ENCODE data around the gene TPM1. TPM values are rescaled to one million over a fixed set of nuclear protein-coding genes. Genes with fewer than 3 reads are reported as not detected.

Gene TPM1
- total RNA-seq, 2 donors from 2014 or later, result 564 to 629 TPM

- Histone ChIP-seq H3K27me3 (replicated peaks; ENCODE audit: insufficient read depth) (no peaks in the 10 kb centered on the region), H3K9me3 (no peaks in the 10 kb centered on the region), H3K4me1 (replicated peaks) (no peaks in the 10 kb centered on the region), H3K36me3 (no peaks in the 10 kb centered on the region), H3K27ac (no peak overlapping the region), H3K4me3 (no peak overlapping the region)
- TF ChIP-seq POLR2AphosphoS5 (IDR thresholded peaks at IDR 0.05) (no peak), POLR2A (IDR thresholded peaks at IDR 0.05) (no peak)
- TF ChIP-seq, protein P1, sequence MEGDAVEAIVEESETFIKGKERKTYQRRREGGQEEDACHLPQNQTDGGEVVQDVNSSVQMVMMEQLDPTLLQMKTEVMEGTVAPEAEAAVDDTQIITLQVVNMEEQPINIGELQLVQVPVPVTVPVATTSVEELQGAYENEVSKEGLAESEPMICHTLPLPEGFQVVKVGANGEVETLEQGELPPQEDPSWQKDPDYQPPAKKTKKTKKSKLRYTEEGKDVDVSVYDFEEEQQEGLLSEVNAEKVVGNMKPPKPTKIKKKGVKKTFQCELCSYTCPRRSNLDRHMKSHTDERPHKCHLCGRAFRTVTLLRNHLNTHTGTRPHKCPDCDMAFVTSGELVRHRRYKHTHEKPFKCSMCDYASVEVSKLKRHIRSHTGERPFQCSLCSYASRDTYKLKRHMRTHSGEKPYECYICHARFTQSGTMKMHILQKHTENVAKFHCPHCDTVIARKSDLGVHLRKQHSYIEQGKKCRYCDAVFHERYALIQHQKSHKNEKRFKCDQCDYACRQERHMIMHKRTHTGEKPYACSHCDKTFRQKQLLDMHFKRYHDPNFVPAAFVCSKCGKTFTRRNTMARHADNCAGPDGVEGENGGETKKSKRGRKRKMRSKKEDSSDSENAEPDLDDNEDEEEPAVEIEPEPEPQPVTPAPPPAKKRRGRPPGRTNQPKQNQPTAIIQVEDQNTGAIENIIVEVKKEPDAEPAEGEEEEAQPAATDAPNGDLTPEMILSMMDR (IDR thresholded peaks at IDR 0.05), result no peak
- intact Hi-C loops (cut with DNase I), result no loop called here
- WGBS, result 90% methylated on average over 2 of the region's 2 CpGs
- no peak for DNase-seq (ENCODE audit: low spot score)
Measured at GRCh38 chr15:63109920-63110319, 67.4 kb downstream of the TPM1 start.

GRCh38 chr15:63110428-63111026 is 68.0 kb downstream of the TPM1 start:
- intact Hi-C loops (cut with DNase I), result no loop called here

DNA sequence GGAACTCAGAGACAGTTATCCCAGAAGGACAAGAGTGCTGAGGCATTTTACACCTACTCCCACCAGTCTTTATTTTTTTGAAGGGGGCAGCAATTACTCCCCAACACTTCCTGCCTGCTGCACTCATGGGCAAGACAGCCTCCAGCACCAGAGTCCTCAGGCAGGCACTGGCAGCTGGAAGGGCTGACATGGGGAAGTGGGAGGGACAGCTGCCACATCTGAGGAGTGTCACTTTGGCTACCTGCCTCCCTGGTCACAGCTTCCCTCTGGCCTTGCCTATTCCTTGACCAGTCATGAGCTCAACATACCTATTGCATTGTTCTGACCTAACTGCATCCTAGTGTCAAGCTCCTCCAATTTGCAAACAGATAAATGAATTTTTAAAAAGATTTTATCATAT is 68.9 kb downstream of the TPM1 start:
- intact Hi-C loops (cut with DNase I), result no loop called here
- no peak overlapping the region for H3K27ac ChIP-seq
- H3K9me3 ChIP-seq, result no peaks in the 10 kb centered on the region
- DNase-seq (ENCODE audit: low spot score), result no peak
- TF ChIP-seq POLR2A (IDR thresholded peaks at IDR 0.05) (no peak), POLR2AphosphoS5 (IDR thresholded peaks at IDR 0.05) (no peak)
- TF ChIP-seq, protein P1 (IDR thresholded peaks at IDR 0.05), result no peak
- H3K27me3 ChIP-seq (replicated peaks; ENCODE audit: insufficient read depth), result no peaks in the 10 kb centered on the region
- no peaks in the 10 kb centered on the region for H3K36me3 ChIP-seq
- no peaks in the 10 kb centered on the region for H3K4me1 ChIP-seq (replicated peaks)
- H3K4me3 ChIP-seq, result no peak overlapping the region

More at GRCh38 chr15:63110428-63111026, 68.0 kb downstream of the TPM1 start:
- 96% methylated on average over 3 of the region's 3 CpGs for WGBS
- H3K9me3 ChIP-seq, result no peaks in the 10 kb centered on the region
- no peak for DNase-seq (ENCODE audit: low spot score)
- H3K36me3 ChIP-seq, result no peaks in the 10 kb centered on the region
- no peaks in the 10 kb centered on the region for H3K4me1 ChIP-seq (replicated peaks)
- no peaks in the 10 kb centered on the region for H3K27me3 ChIP-seq (replicated peaks; ENCODE audit: insufficient read depth)
- no peak overlapping the region for H3K27ac ChIP-seq
- H3K4me3 ChIP-seq, result no peak overlapping the region
- TF ChIP-seq, protein P1 (IDR thresholded peaks at IDR 0.05), result no peak
- TF ChIP-seq POLR2A (IDR thresholded peaks at IDR 0.05) (no peak), POLR2AphosphoS5 (IDR thresholded peaks at IDR 0.05) (no peak)

- no peak overlapping the region for H3K4me3 ChIP-seq
- no peaks in the 10 kb centered on the region for H3K9me3 ChIP-seq
- no peak overlapping the region for H3K27ac ChIP-seq
- H3K4me1 ChIP-seq (replicated peaks), result no peaks in the 10 kb centered on the region
- DNase-seq (ENCODE audit: low spot score), result no peak
- H3K36me3 ChIP-seq, result no peaks in the 10 kb centered on the region
- H3K27me3 ChIP-seq (replicated peaks; ENCODE audit: insufficient read depth), result no peaks in the 10 kb centered on the region
- intact Hi-C loops (cut with DNase I), result no loop called here
- TF ChIP-seq, protein P1 (IDR thresholded peaks at IDR 0.05), result no peak
- TF ChIP-seq POLR2A (IDR thresholded peaks at IDR 0.05), result no peak
- no peak for TF ChIP-seq POLR2AphosphoS5 (IDR thresholded peaks at IDR 0.05)
- 90% methylated on average over 3 of the region's 3 CpGs for WGBS
Measured at GRCh38 chr15:63112871-63113270, 70.3 kb downstream of the TPM1 start.

DNA sequence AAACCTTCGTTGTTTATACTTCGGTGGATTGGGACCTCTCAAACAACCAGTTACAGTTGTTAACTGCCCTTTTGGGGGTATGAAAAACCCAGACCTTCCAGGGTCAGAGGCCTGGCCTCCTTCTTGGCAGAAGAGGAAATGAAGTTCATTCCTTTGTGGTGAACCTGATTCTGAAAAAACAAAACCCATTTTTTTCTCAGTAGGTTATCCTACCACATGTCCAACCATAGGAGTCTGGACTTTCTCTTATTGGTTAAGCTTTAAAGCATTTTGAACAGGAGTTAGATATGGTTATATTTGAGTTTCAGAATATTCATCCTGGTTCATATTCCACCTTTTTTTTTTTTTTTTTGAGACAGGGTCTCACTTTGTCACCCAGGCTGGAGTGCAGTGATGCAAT is 71.9 kb downstream of the TPM1 start:
- 71% methylated on average over 2 of the region's 2 CpGs for WGBS
- Histone ChIP-seq H3K27ac (no peak overlapping the region), H3K9me3 (no peaks in the 10 kb centered on the region), H3K4me1 (replicated peaks) (no peaks in the 10 kb centered on the region), H3K36me3 (no peaks in the 10 kb centered on the region), H3K4me3 (no peak overlapping the region), H3K27me3 (replicated peaks; ENCODE audit: insufficient read depth) (no peaks in the 10 kb centered on the region)
- intact Hi-C loops (cut with DNase I), result no loop called here
- TF ChIP-seq POLR2A (IDR thresholded peaks at IDR 0.05) (no peak), POLR2AphosphoS5 (IDR thresholded peaks at IDR 0.05) (no peak)
- TF ChIP-seq, protein P1 (IDR thresholded peaks at IDR 0.05), result no peak
- no peak for DNase-seq (ENCODE audit: low spot score)

Data from prostate gland (tissue), 2 donors.